HG02840 (cell line): ENCODE data around the gene HHAT.

Source experiments
- ATAC-seq: cut with Tn5 transposase; IDR thresholded peaks from one replicate; pipeline ENCODE4 v1.9.1; 2021; ENCODE audit warnings: mild to moderate bottlenecking, moderate library complexity, moderate number of reproducible peaks; ENCODE audit not compliant: unreplicated experiment, low FRiP score

The HHAT gene

DNA sequence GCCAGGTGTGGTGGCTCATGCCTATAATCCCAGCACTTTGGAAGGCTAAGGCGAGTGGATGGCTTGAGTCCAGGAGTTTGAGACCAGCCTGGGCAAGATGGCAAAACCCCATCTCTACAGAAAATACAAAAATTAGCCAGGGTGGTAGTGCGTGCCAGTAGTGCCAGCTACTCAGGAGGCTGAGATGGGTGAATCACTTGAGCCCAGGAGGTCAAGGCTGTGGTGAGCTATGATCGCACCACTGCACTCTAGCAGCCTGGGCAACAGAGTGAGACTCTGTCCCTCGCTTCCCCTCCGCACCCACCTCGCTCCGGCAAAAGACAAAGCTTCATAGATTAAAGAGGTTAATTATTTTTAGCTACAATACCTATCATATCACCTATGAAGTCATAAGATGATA, 100.0 kb downstream of the HHAT start:
- ATAC-seq: no peak

DNA sequence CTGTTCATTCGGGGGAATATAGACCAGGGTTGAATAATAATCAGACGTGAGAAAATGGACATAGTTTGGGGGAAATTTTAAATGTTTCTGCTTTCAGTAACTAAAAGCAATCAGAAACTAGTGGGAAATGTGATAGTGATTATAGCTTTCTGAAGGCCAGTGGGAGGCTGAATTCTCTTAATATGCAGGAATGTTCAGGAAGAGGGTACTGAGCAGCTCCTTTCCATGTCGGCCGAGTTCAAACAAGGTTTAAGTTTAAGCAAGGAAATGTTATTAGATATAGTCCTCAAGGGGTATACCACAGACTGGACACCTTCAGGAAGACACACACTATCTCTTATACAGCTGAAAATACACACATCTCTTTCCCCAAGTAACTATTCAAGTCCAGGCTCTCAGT, 105.5 kb downstream of the HHAT start:
- ATAC-seq: no peak

DNA sequence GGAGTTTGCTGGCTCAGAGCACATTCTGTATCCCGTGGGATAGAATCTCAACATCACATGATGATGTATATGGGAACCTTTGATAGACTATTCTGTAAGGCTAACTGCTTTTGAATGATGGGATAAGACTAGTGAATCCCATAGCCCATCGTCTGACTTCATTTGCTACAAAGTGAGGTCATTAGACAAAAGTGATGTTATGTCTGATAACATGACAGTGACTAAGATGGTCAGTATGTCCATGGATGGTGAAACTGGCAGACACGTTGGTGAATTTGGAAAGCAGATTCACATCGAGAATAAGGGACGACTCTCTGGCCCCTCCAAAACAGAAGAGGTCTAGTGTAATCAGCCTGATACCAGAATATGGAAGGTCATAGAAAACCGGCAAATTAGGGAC, 108.4 kb downstream of the HHAT start:
- no peak for ATAC-seq

DNA sequence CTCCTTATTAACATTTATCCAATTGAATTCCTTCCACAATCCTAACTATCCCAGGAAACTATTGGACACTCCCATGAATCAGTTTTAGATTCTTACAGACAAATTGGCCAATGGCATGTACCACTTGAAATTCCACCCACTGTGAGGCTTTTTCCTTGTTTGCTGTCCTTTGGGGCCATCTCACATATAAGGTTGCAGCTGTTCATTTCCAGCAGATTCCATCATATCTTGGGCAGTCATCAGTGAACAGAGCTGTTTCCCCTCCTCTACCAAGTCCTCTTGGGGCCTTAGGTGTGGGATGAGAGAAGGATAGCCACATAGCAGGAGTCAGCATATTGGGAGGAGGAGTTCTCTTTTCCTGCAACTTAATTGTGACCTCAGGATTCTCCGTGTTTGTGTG, 109.1 kb downstream of the HHAT start:
- ATAC-seq: no peak

DNA sequence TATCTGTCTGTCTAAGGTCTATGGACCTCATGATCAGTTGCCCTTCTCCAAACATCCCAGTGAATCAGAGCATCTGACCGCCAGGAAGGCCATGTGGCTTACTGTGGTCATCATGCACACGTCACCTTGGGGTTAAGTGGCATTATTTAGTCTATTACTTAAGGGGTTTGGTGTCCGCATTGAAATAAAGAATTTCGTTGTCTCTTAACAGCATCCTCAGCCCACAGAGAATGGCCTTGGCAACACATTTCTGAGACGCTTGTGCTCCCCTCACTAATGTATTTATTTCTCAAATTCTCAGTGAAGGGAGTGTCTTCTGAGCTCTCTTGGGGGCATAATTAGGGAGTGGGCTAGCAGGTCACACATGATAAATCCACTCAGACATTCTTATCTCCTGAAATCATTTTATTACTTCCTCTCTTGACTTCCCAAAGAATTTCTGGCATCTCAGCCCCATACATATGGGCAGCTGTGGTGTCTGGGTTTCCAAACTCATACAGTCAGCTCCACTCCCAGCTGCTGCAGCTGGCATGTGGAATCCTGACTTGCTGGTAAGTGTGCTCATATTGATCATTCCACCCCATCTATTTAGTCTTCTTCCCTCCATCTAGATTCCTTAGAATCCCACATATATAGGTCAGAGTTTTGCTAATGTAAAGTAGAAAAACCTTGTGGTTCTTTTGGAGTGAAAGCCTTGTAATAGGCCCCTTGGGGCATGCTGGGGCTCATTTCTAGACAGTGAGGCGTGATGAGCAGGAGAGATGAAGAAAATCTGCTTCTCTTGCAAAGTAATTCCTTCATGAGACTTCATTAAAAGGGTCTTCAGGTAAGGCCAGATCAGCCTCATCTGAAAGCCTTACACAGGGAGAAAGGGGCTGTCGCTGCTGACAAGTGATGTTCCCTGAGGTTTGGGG, 110.5 kb downstream of the HHAT start:
- ATAC-seq: no peak

DNA sequence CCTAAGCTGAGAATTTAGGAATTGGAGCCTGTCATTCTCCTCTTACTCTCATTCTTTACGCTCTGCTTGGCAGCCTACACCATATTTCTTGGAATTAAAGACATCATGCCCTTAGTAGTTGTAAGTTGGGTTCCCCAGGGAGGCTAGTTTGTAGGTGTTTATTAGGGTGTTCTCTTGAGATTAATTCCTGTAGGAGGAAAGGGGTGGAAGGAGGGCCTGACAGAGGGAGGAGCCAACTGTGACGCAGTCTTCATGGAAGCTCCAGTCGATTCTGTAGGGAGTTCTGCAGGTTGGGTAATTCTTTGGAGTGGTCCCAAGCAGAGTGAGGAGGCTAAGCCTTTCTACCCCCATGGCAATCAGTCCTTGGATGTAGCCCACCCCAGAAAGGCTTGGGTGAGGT, 111.4 kb downstream of the HHAT start:
- no peak for ATAC-seq

DNA sequence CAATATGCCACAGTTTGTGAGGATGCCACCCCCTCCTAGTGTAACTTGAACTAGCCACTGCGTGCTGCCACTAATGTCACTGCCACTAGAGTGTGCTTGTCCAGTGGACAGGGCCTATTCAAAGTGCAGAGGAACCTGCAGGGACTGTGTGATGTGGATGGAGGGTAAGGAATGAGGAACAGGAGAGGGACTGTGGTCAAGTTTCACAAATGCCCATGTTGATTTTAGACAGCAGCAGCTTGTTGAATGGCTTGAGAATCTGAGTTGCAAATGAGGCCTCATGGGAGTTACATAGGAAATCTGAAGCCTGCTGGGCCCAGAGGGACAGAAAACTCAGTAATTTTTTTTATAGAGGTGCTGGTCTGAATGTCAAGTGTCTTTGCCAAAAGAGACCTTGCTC, 112.3 kb downstream of the HHAT start:
- no peak for ATAC-seq

DNA sequence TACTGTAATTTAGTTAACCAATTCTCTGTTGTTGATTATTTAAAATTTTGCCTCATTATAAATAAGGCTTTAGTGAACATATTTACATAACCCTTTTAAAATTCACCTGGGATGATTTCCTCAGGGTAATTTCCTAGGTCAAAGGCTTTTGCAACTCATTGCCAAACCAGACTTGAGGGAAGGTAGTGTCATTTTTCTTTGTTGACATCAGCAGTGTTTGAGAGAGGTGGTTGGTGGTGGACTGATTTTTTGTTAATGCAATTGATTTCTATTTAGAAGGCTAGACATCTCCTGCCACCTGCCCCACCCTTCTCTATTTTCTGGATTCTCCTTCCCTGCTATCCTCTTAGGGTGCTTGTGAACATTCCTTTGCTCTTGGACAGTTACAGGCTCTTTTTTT, 116.8 kb downstream of the HHAT start:
- no peak for ATAC-seq

DNA sequence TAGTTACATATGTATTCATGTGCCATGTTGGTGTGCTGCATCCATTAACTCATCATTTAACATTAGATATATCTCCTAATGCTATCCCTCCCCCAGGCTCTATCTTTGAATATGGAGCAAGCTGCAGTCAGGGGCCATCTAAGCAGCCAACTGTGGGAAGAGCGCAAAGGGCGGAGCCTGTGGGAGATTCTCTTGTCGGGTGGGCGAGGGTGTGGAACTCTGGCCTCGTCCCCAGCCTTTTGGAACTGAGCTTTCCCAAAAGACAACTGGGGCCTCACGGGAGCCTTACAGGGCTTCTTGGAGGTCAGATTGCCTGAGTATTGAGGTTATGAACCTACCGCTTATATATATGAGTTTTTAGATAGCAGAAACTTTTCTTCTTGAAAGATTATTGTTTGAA, 117.2 kb downstream of the HHAT start:
- no peak for ATAC-seq

DNA sequence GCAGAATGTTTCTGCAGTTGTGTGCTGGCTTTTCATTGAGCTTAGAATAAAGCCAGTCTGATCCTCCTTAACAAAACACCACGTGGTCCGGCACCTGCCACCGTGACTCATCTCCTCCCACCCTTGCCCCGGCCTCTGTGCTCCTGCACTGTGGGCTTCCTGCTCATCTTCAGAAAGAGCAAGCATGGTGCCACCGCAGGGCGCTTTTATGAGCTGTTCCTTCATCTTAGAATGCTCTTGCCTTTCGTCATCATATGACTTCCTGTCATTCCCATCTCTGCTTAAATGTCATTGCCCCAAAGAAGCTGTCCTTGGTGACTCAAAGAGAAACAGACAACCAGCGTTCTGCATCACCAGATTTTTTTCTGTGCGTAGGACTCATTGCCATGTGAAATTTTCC, 117.8 kb downstream of the HHAT start:
- ATAC-seq: no peak

DNA sequence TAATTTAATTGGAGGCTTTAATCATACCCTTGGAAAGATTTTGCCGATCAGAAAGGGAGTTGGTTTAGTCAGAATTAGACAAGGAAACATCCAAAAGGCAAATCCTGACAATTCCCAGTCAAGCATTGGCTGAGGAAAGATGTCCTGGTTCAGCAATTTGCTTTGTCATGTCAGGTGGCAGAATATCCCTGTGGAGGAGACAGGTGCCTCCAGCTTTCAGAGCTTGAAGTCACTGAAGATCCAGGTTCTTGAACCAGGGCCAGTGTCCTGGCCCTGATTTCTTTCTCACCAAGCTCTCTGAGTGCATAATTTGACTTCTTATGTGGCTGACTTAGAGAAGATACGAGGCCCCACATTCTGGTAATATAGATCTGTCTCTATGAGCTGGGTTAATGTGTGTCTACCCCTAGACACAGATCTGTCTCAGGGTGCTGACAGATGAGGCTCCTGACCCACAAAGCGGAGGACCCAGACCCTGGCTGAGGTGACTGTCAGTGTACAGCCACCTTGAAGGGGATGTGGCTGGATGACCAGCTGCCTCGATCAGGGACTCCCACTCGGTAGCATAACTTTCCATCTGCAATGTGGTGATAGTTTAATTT, 118.9 kb downstream of the HHAT start:
- ATAC-seq: no peak

DNA sequence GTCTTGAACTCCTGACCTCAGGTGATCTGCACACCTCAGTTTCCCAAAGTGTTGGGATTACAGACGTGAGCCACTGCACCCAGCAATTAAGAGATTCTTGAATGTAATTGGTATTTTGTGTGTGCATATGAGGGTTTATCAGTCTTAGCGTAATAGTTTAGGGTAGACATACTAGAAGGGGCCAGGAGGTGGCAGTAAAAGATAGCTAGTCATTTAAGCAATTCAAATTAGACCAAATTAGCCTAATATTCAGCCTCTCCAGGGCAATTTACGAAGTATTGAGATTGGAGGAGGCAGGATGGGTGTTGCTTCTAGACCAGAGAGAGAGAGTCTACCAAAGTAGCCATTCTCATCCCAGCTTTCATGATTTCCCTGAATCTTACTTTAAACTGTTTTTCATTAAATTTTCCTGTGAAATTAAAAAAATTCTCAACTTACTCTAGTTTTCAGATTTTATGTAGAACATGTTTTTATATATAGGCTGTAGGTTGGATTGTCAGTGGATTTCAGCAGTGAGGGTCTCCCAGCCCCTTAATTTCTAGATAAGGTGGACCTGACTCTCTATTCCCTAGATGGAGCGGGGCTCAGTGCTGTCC, 119.7 kb downstream of the HHAT start:
- ATAC-seq: no peak

DNA sequence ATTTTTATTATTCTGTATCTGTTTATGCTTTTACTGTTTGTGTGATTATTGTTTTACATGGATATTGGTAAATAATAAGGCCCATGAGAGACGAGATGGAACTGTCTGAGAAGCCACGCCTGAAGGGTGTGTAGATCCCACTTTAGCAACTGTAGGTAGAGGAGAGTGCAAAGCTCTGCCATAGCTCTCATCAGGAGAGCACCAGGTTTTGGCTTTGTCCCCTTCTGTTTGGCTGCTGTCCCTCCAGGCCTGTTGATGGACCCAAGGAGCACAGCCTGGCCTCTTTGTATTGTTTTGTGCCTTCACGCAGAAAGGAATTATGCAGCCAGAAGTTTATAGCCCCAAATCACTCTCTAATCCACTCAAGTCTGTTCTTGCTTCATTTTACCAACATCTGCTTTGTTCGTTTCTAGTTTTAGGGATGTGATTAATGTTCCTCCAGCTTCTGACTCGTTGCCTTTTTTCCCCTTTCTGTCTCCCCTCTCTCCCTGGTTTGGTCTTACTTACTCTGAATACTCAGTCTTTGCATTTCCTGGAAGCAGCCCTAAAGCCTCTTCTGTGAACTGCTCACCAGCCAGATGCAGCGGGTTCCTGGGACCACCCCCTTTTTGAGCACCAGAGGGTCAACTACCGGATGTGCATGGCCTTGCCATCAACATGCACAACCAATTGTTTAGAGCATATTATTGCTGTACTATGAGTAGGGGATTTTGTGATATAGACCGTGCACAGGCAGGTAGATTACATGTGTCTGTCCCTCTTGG, 127.3 kb downstream of the HHAT start:
- ATAC-seq: no peak

DNA sequence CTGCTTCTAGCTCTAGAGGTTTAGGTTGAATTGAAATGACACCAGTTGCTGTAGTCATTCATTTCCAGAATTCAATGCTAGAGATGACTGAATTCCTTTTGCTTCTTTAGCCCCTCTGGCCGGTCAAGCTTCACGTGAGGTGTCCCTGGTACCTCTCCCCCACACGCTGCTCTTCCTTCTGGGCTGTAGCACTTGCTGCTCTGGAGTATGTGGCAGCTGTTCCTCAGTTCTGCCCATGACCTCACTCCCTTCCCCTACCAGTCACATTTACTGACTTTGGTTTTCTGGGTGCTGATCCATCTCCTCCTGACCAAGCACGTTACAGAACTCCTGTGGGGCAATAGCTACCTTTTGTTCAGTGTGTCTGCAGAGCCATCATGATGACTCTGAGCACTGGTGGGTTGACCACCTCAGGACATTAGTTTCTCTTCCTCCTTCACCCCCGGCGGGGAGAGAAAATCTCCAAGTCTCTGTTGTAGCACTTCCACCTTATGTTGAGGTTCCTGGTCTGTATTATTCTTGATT, 128.1 kb downstream of the HHAT start:
- ATAC-seq: no peak

DNA sequence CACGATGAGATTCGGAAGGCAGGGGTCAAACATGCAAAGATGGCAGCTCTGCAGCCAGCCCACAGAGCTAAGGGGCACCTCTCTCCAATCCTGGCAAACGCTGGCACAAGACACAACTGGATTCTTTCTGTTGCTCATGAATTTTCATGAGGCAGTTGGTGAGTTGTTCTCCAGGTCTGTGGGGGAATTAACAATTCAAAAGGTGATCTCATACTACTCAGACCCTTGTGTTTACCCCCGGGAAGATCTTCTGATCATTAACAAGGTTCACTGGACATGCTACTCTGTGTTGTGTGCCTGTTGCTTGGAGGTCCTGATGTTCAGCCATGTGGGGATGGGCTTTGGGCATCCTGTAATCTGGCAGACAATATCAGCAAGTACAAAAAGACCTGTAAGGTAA, 128.9 kb downstream of the HHAT start:
- no peak for ATAC-seq

DNA sequence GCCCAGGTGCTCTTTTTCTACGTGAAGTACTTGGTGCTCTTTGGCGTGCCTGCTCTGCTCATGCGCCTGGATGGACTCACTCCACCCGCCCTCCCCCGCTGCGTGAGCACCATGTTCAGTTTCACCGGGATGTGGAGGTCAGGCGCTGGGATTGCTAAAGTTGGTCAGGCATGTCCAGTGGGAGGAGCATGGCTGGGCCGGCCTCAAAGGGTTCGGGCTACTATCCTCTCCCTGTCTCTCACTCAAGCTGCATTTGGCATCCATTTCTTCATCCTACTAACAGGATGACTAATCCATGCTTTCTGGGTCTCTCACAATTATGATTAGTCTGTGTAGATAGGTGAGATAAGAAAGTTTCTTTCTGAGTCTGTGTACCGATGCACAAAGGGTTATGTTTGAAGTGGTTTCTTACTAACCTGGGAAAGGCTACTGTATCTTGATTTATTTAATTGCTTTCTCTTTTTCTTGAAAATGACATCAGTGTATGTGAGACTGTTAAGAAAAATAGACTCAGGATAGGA, 135.9 kb downstream of the HHAT start:
- no peak for ATAC-seq

DNA sequence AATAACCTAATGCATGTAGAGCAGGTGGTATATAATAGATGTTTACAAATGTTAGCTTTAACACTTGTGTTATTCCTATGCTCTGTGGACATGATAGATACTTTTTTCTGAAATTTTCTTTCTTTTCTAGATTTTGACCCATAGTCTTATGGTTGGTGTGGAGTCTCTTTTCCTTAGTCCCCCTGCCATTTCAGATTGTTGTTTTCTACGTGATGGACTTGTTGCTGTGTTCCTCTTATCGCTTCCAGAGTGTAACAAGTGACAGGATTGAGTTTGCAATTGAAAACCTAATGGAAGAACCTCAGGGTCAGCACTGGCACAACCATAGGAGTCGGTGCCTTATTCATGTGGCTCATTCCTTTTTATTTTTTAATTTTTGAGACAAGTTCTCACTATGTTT, 136.4 kb downstream of the HHAT start:
- ATAC-seq: no peak

DNA sequence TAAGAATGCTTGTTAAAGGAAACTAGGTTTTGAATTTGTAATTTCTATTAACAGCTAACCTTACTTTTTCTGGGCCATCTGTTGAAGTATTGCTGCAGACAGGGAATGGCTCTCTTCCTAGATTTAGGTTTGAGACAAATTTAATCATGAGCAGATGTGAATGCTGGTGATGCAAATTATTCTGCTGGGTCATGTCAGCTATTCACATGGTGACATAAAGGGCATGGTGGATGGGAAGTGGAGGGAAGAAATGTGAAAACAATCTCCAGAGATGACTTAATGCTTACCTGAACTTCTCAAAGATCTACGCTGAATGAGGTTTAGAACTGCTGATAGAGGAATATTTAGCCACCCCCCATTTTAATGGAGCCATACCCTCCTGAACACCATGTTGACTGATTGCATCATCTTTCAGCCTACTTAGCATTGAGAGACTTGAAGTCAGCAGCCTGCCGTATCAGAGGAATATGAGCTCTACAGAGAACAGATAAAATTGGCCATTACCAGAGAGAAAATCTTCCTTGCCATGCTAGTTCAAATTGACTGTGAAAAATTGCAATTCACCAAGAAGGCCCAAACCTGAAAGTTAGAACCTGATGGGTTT, 138.8 kb downstream of the HHAT start:
- ATAC-seq: no peak

DNA sequence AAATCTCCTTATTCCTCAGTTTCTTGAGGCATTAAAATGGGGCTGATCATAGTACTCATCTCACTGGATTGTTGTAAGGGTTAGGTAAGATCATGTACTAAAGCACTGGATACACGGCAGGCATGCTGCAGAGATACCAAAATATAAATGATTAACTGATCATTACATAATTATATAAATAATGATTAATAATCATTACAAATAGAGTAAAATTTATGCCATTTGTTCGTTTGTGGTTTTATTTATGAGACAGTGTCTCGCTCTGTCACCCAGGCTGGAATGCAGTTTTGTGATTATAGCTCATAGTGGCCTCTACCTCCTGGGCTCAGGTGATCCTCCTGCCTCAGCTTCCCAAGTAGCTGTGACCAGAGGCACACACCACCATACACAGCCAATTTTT, 140.7 kb downstream of the HHAT start:
- no peak for ATAC-seq

DNA sequence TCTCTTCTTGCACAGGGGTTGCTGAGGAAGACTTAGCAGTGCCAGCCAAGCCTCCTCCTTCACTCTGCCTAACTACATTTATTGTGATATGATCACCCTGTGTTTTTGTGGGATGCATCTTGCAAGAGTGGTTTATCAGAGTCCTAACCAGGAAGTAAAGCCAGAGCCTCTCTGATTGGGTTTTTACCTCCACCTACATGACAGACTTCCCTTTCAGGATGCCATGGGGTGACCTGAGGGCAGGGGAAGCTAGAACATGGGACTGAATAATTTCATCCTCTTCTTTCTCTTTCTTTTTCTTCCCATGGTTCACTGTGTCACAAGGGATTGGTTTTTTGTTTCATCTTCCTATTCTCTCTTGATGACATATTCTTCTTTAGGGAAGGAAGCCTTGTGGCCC, 146.6 kb downstream of the HHAT start:
- no peak for ATAC-seq
